ENCODE results near the gene CDH26. TPM values are rescaled to one million over a fixed set of nuclear protein-coding genes. Genes with fewer than 3 reads are reported as not detected.

CDH26 gene
- total and polyA plus RNA-seq, 2 of the 13 experiments (the other 11 are each of a cell fraction or from before 2014, with no cell fraction given): 0.40 to 1.1 TPM

GRCh38 chr20:60035486-60035885, 77.3 kb downstream of the CDH26 start:
- no peak for DNase-seq (ENCODE audit: low spot score)
- WGBS (ENCODE audit: low lambda C conversion rate): 30% methylated on average over 6 of the region's 6 CpGs
- H3K9me3 ChIP-seq (ENCODE audit: low read length): no peaks in the 10 kb centered on the region
- peaks cover 14% of the 10 kb centered on the region; the same call in 1 of the 2 replicates for H3K4me1 ChIP-seq (ENCODE audit: insufficient read depth, low read length)
- H3K79me2 ChIP-seq (ENCODE audit: insufficient read depth, low read length): no peaks in the 10 kb centered on the region
- in situ Hi-C loops (cut with HindIII; ENCODE audit: extremely low pct_ligation_motif_present, low pct_unique_long_range_greater_than_20kb): no loop called here
- intact Hi-C loops (cut with micrococcal nuclease; ENCODE audit: unreplicated experiment): no loop called here
- ChIA-PET CTCF (ENCODE audit: low intra/inter-chr PET ratio, low total read pairs) (no interaction called here), POLR2A (no interaction called here)
- FAIRE-seq: no peak
- no peak overlapping the region for H3K4me2 ChIP-seq (ENCODE audit: low read depth, low read length)
- no peaks in the 10 kb centered on the region for H4K20me1 ChIP-seq (ENCODE audit: insufficient read depth, low read length)
- H3K36me3 ChIP-seq (replicated peaks in 1 of 2; ENCODE audit: control insufficient read depth in 1 of 2, insufficient read depth in 2 of 2, low read length in 2 of 2): no peaks in the 10 kb centered on the region
- no peak for ATAC-seq
- H3K27ac ChIP-seq (ENCODE audit: extremely low read length, insufficient read depth, low read length): no peak overlapping the region
- 0 out of 5 replicates have a peak, but pooled peaks cover 0 to 1% of the 10 kb centered on the region in 2 experiments for H3K27me3 ChIP-seq (ENCODE audit: control insufficient read depth in 1 of 2, insufficient read depth in 2 of 2, low read length in 2 of 2)
- BruUV-seq (replicated peaks): no TSS peak
- H2AFZ ChIP-seq (ENCODE audit: low read length): no peak overlapping the region
- TF ChIP-seq HINFP (CRISPR knock-in tag; IDR thresholded peaks at IDR 0.05; ENCODE audit: low read depth): no peak
- no peak for TF ChIP-seq ZBTB25 (CRISPR knock-in tag; IDR thresholded peaks at IDR 0.05)
- no peak for TF ChIP-seq HDAC6 (IDR thresholded peaks at IDR 0.05; ENCODE audit: low read depth, low read length)
- no peak for TF ChIP-seq MED13 (CRISPR knock-in tag; IDR thresholded peaks at IDR 0.05)
- TF ChIP-seq DBP (CRISPR knock-in tag; IDR thresholded peaks at IDR 0.05; ENCODE audit: not compliant biosample characterization): no peak
- H3K9ac ChIP-seq (ENCODE audit: insufficient read depth, low read depth, low read length): no peak overlapping the region
- H3K4me3 ChIP-seq (replicated peaks in 1 of 3; ENCODE audit: insufficient read depth in 1 of 3, low read depth in 2 of 3, low read length in 3 of 3): no peak overlapping the region

Measured in HepG2 (cell line).